Measurements from ENCODE around the gene HMGCS2.

HMGCS2 gene

GRCh38 chr1:119799003-119799402, 30.3 kb upstream of the HMGCS2 start:
- TF ChIP-seq CTCF (IDR thresholded peaks at IDR 0.05; ENCODE audit: extremely low read depth, missing control alignments) = no peak
- no peak for DNase-seq (ENCODE audit: low spot score)

DNA sequence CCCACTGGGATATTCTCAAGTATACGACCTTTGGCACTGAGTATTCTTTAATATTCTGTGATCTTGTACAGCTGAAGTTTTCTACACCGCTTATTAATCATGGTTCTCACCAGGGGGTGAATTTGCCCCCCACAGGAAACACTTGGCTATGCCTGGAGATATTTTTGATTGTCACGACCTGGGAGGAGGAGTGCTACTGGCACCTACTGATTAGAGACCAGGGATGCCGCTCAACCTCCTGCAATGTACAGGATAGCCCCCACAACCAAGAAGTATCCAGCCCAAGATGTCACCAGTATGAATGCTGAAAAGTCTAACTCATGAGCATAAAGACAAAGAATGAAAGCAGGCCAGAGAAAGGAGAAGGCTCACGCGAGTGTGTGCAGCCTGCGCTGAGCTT, 28.9 kb upstream of the HMGCS2 start:
- TF ChIP-seq CTCF (IDR thresholded peaks at IDR 0.05; ENCODE audit: extremely low read depth, missing control alignments) = no peak
- DNase-seq (ENCODE audit: low spot score) = no peak

GRCh38 chr1:119797162-119797561, 28.5 kb upstream of the HMGCS2 start:
- TF ChIP-seq CTCF (IDR thresholded peaks at IDR 0.05; ENCODE audit: extremely low read depth, missing control alignments) = no peak
- DNase-seq (ENCODE audit: low spot score) = no peak

DNA sequence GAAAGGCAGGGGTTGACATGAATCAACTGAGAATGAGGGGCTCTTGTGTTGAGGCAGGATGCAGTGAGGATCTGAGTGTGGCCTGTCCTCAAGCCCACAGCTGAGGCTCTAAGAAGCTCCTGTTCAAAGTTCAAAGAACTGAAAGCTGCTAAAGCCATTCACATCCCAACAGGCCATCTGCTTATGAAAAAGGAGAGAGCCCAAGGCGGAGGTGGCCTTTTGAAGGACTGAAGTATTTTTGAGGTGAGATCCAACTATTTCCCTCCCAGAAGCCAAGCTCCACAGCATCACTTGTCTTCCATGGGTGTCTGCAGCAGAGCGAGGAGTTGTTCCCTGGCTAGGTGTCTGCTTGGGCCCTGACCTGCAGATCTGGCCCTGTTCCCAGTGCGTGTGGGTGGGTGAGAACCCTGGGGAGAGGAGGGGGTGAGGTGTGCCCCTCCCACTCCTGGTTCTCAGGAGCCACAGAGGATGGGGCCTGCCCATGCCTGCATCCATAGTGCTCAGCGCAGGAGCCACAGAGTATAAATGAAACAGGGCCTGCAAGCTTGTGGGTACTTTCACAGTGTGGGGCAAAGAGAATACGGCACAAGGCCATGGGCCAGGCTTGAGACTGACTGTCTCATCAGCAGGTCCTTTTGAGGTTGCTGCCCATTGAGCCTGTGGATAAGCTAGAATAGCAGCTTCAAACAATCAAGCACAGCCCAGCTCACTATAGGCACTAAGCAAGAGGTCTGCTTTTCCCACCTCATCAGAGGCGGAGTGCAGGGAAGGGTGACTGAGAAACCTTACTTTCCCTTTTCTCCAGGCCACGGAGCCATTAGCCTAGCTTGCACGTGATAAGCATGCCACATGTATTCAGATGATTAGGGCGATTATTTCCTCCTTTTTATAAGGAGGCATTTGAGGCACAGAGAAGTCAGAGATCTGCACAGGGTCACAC, 26.8 kb upstream of the HMGCS2 start:
- no peak for TF ChIP-seq CTCF (IDR thresholded peaks at IDR 0.05; ENCODE audit: extremely low read depth, missing control alignments)
- no peak for DNase-seq (ENCODE audit: low spot score)

GRCh38 chr1:119794876-119795240, 26.2 kb upstream of the HMGCS2 start:
- no peak for TF ChIP-seq CTCF (IDR thresholded peaks at IDR 0.05; ENCODE audit: extremely low read depth, missing control alignments)
- no peak for DNase-seq (ENCODE audit: low spot score)

GRCh38 chr1:119794230-119794875, 25.6 kb upstream of the HMGCS2 start:
- TF ChIP-seq CTCF (IDR thresholded peaks at IDR 0.05; ENCODE audit: extremely low read depth, missing control alignments) = no peak

GRCh38 chr1:119791377-119791776, 22.7 kb upstream of the HMGCS2 start:
- TF ChIP-seq CTCF (IDR thresholded peaks at IDR 0.05; ENCODE audit: extremely low read depth, missing control alignments) = no peak
- DNase-seq (ENCODE audit: low spot score) = no peak

More at GRCh38 chr1:119794230-119794875, 25.6 kb upstream of the HMGCS2 start:
- DNase-seq (ENCODE audit: low spot score) = no peak

All from GM20000 (cell line).